Natural killer cell (primary cell): ENCODE results near the gene TH. TPM values are rescaled to one million over a fixed set of nuclear protein-coding genes. Genes with fewer than 3 reads are reported as not detected.
A peak's percentile ranks its signal among the peaks of the same experiment; 100 is the strongest.

ENCODE experiments used
- ATAC-seq, 3 donors: fragments of 150-1000 bp in 2 of 3; fragments of 200-7000 bp in 1 of 3; cut with Tn5 transposase; 1 replicate in 1 of 3; 2 replicates in 2 of 3; pipeline ENCODE4 v1.10.0; 2021; ENCODE audit warnings: mild to moderate bottlenecking in 2 of 3, moderate library complexity in 2 of 3
- DNase-seq, 2 donors: peaks; one replicate each; pipeline versions ENCODE4 v3.0.0 to v3.0.0-alpha.2; 2013 to 2021; ENCODE audit warnings: mixed read lengths in 1 of 2
- H3K27ac ChIP-seq: one replicate; pipeline ENCODE4 v1.5.1; 2013; ENCODE audit warnings: mild to moderate bottlenecking, low read length
- H3K27me3 ChIP-seq: one replicate; pipeline ENCODE4 v1.6.1; 2013; ENCODE audit warnings: low read length; ENCODE audit not compliant: control insufficient read depth, insufficient read depth
- H3K36me3 ChIP-seq: one replicate; pipeline ENCODE4 v1.6.1; 2013; ENCODE audit warnings: low read length; ENCODE audit not compliant: control insufficient read depth, insufficient read depth
- H3K4me1 ChIP-seq: one replicate; pipeline ENCODE4 v1.6.1; 2013; ENCODE audit warnings: low read length; ENCODE audit not compliant: control insufficient read depth, insufficient read depth
- H3K4me3 ChIP-seq: one replicate; pipeline ENCODE4 v1.5.1; 2013; ENCODE audit warnings: low read length
- H3K9me3 ChIP-seq: one replicate; pipeline ENCODE4 v1.6.1; 2013; ENCODE audit warnings: low read length; ENCODE audit not compliant: control insufficient read depth, insufficient read depth
- H3K27ac Mint-ChIP-seq, 2 donors: one replicate each; pipeline ENCODE4 v1.8.0; 2022; ENCODE audit warnings: mild to moderate bottlenecking in 2 of 2, mixed read lengths in 2 of 2, moderate library complexity in 1 of 2
- H3K27me3 Mint-ChIP-seq, 2 donors: one replicate each; pipeline ENCODE4 v1.8.0; 2022; ENCODE audit warnings: low read depth in 2 of 2, mixed read lengths in 2 of 2
- H3K36me3 Mint-ChIP-seq: one replicate; pipeline ENCODE4 v1.8.0; 2022; ENCODE audit warnings: mixed read lengths
- H3K4me1 Mint-ChIP-seq, 2 donors: one replicate each; pipeline ENCODE4 v1.8.0; 2022; ENCODE audit warnings: mixed read lengths in 2 of 2
- H3K4me3 Mint-ChIP-seq: one replicate; pipeline ENCODE4 v1.8.0; 2022; ENCODE audit warnings: mild to moderate bottlenecking, moderate library complexity, mixed read lengths
- H3K9me3 Mint-ChIP-seq, 2 donors: one replicate each; pipeline ENCODE4 v1.8.0; 2022; ENCODE audit warnings: mixed read lengths in 2 of 2
- CTCF ChIP-seq: fragments of 200-600 bp; IDR thresholded peaks from one replicate; pipeline ENCODE4 v1.8.0; 2022; ENCODE audit warnings: antibody characterized with exemption
- WGBS: methylation state at CpG from one replicate; pipeline ENCODE4 v1.1.7; 2013; ENCODE audit warnings: missing lambda C conversion rate; ENCODE audit not compliant: insufficient coverage; 5-methylcytosine and 5-hydroxymethylcytosine counted together
- intact Hi-C: fragments of 100-400 bp; cut with micrococcal nuclease; formaldehyde crosslinking; loops from one replicate; pipeline ENCODE4 v1.14.2; 2022
- total RNA-seq, 4 donors: library from RNA; stranded (reverse); fragments of 120-200 nt in 1 of 4; gene quantifications; one replicate each; pipeline versions ENCODE4 v1.2.3 to v1.2.4, GENCODE V29; 2013 to 2022

Gene TH
- total RNA-seq, 3 donors from 2014 or later (not counting 1 experiment from before 2014, with no cell fraction given): not detected

DNA sequence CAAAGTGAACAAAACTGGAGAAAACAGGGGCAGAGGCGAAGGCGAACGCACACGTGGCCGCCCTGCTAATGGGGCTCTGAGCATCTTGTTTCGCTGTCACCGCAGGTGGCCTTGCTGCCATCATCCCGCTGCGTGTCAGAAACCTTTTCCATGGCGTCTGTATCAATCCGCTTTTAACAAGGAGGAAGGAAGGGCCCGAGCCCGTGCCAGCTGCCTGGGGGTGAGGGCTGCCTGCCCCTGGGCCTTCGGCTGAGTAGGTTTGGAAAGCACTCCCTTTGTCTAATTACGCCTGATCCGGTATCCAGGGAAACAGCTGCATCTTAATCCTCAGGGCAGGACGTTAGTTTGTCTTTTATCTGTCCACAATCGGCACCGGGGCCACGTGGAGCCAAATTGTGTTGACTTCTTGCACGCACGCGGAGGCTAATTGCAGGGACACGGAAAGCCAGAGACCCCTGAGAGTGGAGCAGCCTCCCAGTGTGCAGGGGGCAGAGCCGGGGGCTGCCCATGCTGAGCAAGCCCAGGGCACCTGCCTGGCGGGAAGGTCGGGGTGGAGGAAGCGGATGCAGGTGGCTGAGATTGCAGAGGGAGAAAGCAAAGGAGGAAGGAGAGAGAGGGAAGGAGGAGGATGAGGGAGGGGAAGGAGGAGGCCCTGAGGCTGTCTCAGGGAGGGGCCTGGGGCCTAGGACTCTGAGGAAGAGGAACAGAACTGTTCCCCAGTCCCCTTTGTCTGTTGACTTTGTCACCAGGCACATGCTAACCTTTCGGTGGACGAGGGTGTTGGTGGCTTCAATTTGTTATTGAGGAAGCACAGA is 19.2 kb upstream of the TH start:
- Mint-ChIP-seq H3K36me3 (no peaks in the 10 kb centered on the region), H3K9me3 (no peaks in the 10 kb centered on the region), H3K27ac (no peak overlapping the region), H3K4me3 (no peak overlapping the region), H3K4me1 (peaks cover 0 to 10% of the 10 kb centered on the region in 2 donors), H3K27me3 (peaks cover 6 to 9% of the 10 kb centered on the region in 2 donors)
- no peak for TF ChIP-seq CTCF
- Histone ChIP-seq H3K4me1 (peaks cover 26% of the 10 kb centered on the region), H3K27me3 (no peaks in the 10 kb centered on the region), H3K9me3 (no peaks in the 10 kb centered on the region), H3K27ac (no peak overlapping the region), H3K4me3 (no peak overlapping the region), H3K36me3 (no peaks in the 10 kb centered on the region)
- intact Hi-C loops: no loop called here
- peak in 1 of 3 donors; percentile 24 for ATAC-seq
- DNase-seq: no peak
- WGBS: 31% methylated on average over 30 of the region's 30 CpGs

- intact Hi-C loops: no loop called here
- 86% methylated on average over 29 of the region's 29 CpGs for WGBS
- Histone ChIP-seq H3K27ac (no peak overlapping the region), H3K4me3 (no peak overlapping the region), H3K9me3 (no peaks in the 10 kb centered on the region), H3K4me1 (peaks cover 25% of the 10 kb centered on the region), H3K27me3 (no peaks in the 10 kb centered on the region), H3K36me3 (no peaks in the 10 kb centered on the region)
- H3K36me3 Mint-ChIP-seq: no peaks in the 10 kb centered on the region
- no peak for DNase-seq
- no peak for TF ChIP-seq CTCF
- no peak overlapping the region for H3K4me3 Mint-ChIP-seq
- ATAC-seq: no peak
- no peak overlapping the region for H3K27ac Mint-ChIP-seq
- H3K9me3 Mint-ChIP-seq: no peaks in the 10 kb centered on the region
- H3K27me3 Mint-ChIP-seq: peaks cover 8 to 11% of the 10 kb centered on the region in 2 donors
- H3K4me1 Mint-ChIP-seq: peaks cover 0 to 10% of the 10 kb centered on the region in 2 donors
These were observed 18.5 kb upstream of the TH start for GRCh38 chr11:2189938-2190656.

- Mint-ChIP-seq H3K27ac (no peak overlapping the region), H3K4me1 (peaks cover 0 to 5% of the 10 kb centered on the region in 2 donors), H3K9me3 (no peaks in the 10 kb centered on the region), H3K4me3 (no peak overlapping the region), H3K36me3 (no peaks in the 10 kb centered on the region), H3K27me3 (peaks cover 13 to 18% of the 10 kb centered on the region in 2 donors)
- TF ChIP-seq CTCF: no peak
- DNase-seq: no peak
- intact Hi-C loops: no loop called here
- Histone ChIP-seq H3K36me3 (no peaks in the 10 kb centered on the region), H3K4me3 (no peak overlapping the region), H3K27ac (no peak overlapping the region), H3K9me3 (no peaks in the 10 kb centered on the region), H3K4me1 (peaks cover 20% of the 10 kb centered on the region), H3K27me3 (no peaks in the 10 kb centered on the region)
- ATAC-seq: no peak
- WGBS: 91% methylated on average over 19 of the region's 19 CpGs
These were observed 17.1 kb upstream of the TH start for GRCh38 chr11:2188745-2189144.
